Measurements from ENCODE around the gene DAP3. TPM values are rescaled to one million over a fixed set of nuclear protein-coding genes. Genes with fewer than 3 reads are reported as not detected.

The DAP3 gene
- total RNA-seq: 53.9 and 54.5 TPM in 2 replicates

GRCh38 chr1:155689081-155689607 lies at the start of gene DAP3:
Gene DAP3 (plus strand): TSS chr1:155689091. CDS start chr1:155709780, 20,689 bp downstream.

GRCh38 chr1:155688324-155689080 lies 389 bp upstream of the DAP3 start, which contains the start of gene YY1AP1:
Gene YY1AP1 (minus strand): TSS chr1:155688774. CDS start chr1:155680436, 8,338 bp downstream.

Other genes with a start within 250 kb of the DAP3 start
- 24.1 and 33.6 TPM in 2 replicates for gene ASH1L, start 126.3 kb upstream of the DAP3 start, total RNA-seq
- gene MSTO1, start 78.9 kb upstream of the DAP3 start, total RNA-seq: 35.9 and 51.4 TPM in 2 replicates
- gene YY1AP1, start 317 bp upstream of the DAP3 start, total RNA-seq: 39.4 and 43.1 TPM in 2 replicates
- gene GON4L, start 168.1 kb downstream of the DAP3 start, total RNA-seq: 33.2 and 33.8 TPM in 2 replicates
- gene SYT11, start 170.5 kb downstream of the DAP3 start, total RNA-seq: 40.4 and 46.0 TPM in 2 replicates
- gene RIT1, start 222.3 kb downstream of the DAP3 start, total RNA-seq: 40.2 and 53.9 TPM in 2 replicates
- 35.7 and 36.5 TPM in 2 replicates for gene KHDC4, start 245.3 kb downstream of the DAP3 start, total RNA-seq